GM13976 (cell line): ENCODE results near the gene SCN1A.

ENCODE experiments used
- DNase-seq: peaks from one replicate; pipeline ENCODE4 v3.0.0; 2012; ENCODE audit warnings: low spot score
- CTCF ChIP-seq: IDR thresholded peaks from 2 replicates; pipeline ENCODE4 v1.5.1; 2012; ENCODE audit warnings: borderline replicate concordance, mild to moderate bottlenecking; ENCODE audit not compliant: insufficient read depth; ENCODE audit errors: extremely low read depth, missing control alignments, control extremely low read depth
- in situ Hi-C: fragments of 300-500 bp; cut with MboI; formaldehyde crosslinking; loops from one replicate; pipeline ENCODE4 v1.12.0; 2022; ENCODE audit warnings: low sequenced_read_pairs, mixed read lengths, inconsistent platforms; ENCODE audit not compliant: unreplicated experiment

SCN1A gene

GRCh38 chr2:166081131-166081632, 46.6 kb downstream of the SCN1A start:
- TF ChIP-seq CTCF: no peak
- DNase-seq: no peak
- in situ Hi-C loops: no loop called here

GRCh38 chr2:166074430-166074829, 53.4 kb downstream of the SCN1A start:
- no peak for TF ChIP-seq CTCF
- in situ Hi-C loops: no loop called here
- no peak for DNase-seq

DNA sequence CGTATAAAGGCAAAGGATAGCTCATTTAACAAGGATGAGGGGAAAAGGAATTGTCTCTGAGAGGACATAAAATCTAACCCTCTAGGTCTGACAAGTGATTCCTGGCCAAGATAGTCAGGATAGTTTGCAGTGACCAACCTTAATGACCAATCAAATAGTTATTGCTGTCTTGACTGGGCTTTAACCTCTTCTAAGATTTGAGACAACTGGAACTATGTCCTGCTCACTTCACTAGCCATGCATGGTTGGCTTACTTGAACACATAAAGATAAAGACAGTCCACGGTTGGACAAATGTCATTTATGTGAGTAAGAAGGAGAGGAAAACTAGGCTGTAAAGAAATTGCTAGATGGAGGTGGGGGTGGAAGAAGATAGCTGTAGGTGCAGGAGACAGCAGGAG, 53.8 kb downstream of the SCN1A start:
- in situ Hi-C loops: no loop called here
- TF ChIP-seq CTCF: no peak
- no peak for DNase-seq

DNA sequence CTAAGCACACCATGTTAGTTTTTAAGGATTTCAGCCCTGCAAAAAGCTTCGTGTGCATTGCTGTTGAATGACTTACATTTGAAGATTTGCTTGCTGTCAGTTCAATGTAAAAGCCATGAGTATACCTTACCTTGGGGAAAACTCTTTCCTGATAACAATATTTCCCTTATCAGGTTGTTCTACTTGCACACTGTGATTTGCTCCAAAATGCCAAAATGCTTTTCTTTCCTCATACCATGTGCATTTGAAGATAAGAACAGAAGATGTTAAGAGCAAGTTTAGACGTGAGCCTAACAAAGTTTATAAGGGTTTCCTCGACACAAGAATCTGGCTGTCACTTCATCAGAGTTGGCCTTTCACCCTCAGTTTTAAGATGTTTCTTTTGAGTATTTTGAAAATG, 57.6 kb downstream of the SCN1A start:
- TF ChIP-seq CTCF: no peak
- in situ Hi-C loops: no loop called here

GRCh38 chr2:166068981-166069380, 58.8 kb downstream of the SCN1A start:
- no peak for TF ChIP-seq CTCF
- no peak for DNase-seq
- in situ Hi-C loops: no loop called here

More for the DNA sequence above, 57.6 kb downstream of the SCN1A start:
- DNase-seq: no peak

DNA sequence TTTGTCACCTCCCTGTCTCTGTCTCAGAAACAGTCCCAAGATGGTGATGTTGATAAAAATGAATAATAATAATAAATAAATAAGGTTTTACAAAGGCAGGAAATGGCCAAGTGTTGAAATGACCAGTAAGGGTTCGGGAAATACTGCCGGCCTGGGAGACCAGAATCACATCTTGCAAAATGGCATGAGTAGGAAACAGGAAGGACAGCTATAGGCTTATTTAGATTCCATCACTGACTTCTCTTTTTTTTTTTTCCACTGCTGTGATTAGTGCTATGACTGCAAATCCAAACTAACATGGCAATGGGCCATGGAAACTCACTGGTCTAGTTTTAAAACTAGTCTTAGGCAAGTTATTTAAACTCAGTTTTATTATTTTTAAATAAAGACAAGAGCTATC, 60.6 kb downstream of the SCN1A start:
- DNase-seq: no peak
- no peak for TF ChIP-seq CTCF
- in situ Hi-C loops: no loop called here

GRCh38 chr2:166060191-166060590, 67.6 kb downstream of the SCN1A start:
- no peak for TF ChIP-seq CTCF
- in situ Hi-C loops: no loop called here

More at GRCh38 chr2:166060191-166060590, 67.6 kb downstream of the SCN1A start:
- no peak for DNase-seq
